Ectodermal cell (in vitro differentiated cells): ENCODE data around the gene DISC1.

Experiments
- H3K27ac ChIP-seq: 2 replicates; pipeline ENCODE4 v1.7.0; 2013; ENCODE audit warnings: mild to moderate bottlenecking, low read depth, low read length; ENCODE audit not compliant: insufficient read depth, poor library complexity, severe bottlenecking
- H3K27me3 ChIP-seq: 2 replicates; pipeline ENCODE4 v1.7.0; 2013; ENCODE audit warnings: mild to moderate bottlenecking, low read length; ENCODE audit not compliant: insufficient read depth, control insufficient read depth, poor library complexity, severe bottlenecking
- H3K36me3 ChIP-seq: one replicate; pipeline ENCODE4 v1.7.0; 2013; ENCODE audit warnings: low read length; ENCODE audit not compliant: control insufficient read depth, insufficient read depth
- H3K4me1 ChIP-seq: one replicate; pipeline ENCODE4 v1.7.0; 2013; ENCODE audit warnings: low read length; ENCODE audit not compliant: control insufficient read depth, insufficient read depth
- H3K4me3 ChIP-seq: 2 replicates; pipeline ENCODE4 v1.7.0; 2013; ENCODE audit warnings: low read depth, low read length, control low read depth; ENCODE audit not compliant: insufficient read depth
- H3K9me3 ChIP-seq: 2 replicates; pipeline ENCODE4 v1.7.0; 2013; ENCODE audit warnings: mild to moderate bottlenecking, low read length, moderate library complexity; ENCODE audit not compliant: control insufficient read depth
- WGBS, 2 experiments: methylation state at CpG; one replicate each; pipeline ENCODE4 v1.1.7; 2013; ENCODE audit warnings: missing lambda C conversion rate in 2 of 2; 5-methylcytosine and 5-hydroxymethylcytosine counted together

The DISC1 gene

DNA sequence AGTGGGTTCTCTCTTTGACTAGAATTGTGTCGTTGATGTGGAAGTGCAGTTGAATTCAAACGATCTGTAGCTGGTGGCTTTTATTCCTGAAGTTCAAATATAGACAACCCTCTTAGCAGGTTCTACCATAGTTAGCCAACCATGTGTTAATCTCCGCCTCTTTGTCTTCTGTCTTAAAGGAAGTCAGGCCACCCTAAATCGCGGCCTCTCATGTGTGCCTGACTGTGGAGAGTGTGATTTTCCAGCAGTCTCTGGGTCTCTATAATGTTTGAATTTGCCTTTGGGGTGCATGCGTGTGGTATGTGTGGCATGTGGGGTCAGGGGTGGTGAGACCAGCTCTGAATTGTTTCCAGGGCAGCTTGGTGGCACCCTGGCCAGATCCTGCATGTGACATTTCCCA lies 244.9 kb downstream of the DISC1 start:
- WGBS, 2 experiments: 93 to 97% methylated on average over 6 of the region's 6 CpGs
- H3K27ac ChIP-seq: no peak overlapping the region
- H3K4me3 ChIP-seq: no peak overlapping the region
- no peaks in the 10 kb centered on the region for H3K27me3 ChIP-seq
- no peaks in the 10 kb centered on the region for H3K9me3 ChIP-seq
- no peaks in the 10 kb centered on the region for H3K4me1 ChIP-seq
- H3K36me3 ChIP-seq: no peaks in the 10 kb centered on the region

DNA sequence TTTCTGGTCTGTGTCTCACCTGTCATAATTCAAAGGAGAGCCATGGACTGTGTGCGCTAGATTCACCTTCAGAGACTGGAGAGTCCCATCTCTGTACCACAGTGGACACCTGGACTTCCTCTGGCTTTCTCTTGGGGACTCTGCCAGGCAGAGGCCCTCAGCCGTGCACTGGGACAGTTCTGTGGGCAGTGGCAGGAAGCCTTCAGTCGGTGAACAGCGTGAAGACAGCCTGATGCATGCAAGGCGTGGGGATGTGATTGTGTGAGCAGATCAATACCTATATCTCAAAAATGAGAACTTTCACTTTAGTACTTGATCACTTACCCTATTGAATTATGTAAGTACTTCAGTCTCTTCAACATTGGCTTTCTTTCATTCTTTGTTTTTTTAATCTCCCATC lies 245.3 kb downstream of the DISC1 start:
- Histone ChIP-seq H3K9me3 (no peaks in the 10 kb centered on the region), H3K27me3 (no peaks in the 10 kb centered on the region), H3K4me1 (no peaks in the 10 kb centered on the region), H3K27ac (no peak overlapping the region), H3K4me3 (no peak overlapping the region), H3K36me3 (no peaks in the 10 kb centered on the region)
- WGBS, 2 experiments: 81 to 86% methylated on average over 5 of the region's 5 CpGs

DNA sequence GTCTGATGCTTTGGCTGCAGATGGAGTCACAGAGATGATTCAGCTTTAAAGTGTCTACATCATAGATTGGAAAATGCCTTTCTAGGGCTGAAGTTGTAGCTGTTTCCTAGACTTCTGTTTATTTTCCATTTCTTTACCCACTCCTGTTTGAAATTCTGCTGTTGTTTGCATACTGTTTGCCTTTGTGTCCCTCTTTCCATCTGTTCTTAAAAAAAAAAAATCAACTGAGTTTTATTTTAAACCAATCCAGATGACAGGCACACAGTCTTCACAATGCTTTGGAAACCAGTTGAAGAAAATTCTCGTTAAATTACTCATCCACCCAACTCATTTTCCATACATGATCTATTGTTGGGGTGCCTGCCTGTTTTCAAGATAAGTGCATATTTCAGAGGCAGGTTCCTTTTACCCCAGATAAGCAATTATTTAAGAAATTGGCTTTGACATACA lies 245.9 kb downstream of the DISC1 start:
- no peak overlapping the region for H3K4me3 ChIP-seq
- H3K27me3 ChIP-seq: no peaks in the 10 kb centered on the region
- no peaks in the 10 kb centered on the region for H3K9me3 ChIP-seq
- H3K36me3 ChIP-seq: no peaks in the 10 kb centered on the region
- no peak overlapping the region for H3K27ac ChIP-seq
- 94 to 96% methylated on average over 1 of the region's 1 CpG for WGBS, 2 experiments
- H3K4me1 ChIP-seq: no peaks in the 10 kb centered on the region

DNA sequence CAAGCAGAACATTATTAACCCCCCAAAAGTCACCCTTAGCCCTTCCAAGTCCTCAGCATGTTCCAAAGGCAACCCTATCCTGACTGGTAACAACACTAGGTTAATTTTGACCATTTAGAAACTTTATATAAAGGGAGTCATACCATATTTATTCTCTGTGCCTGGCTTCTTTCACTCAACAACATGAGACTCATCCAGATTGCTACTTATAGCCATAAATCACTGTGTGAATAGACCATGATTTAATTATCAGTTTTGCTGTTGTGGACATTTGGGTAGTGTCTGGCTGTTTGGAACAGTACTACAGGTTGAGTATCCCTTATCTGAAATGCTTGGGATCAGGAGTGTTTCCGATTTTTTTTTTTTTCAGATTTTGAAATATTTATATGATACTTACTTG lies 252.1 kb downstream of the DISC1 start:
- no peak overlapping the region for H3K4me3 ChIP-seq
- no peak overlapping the region for H3K27ac ChIP-seq
- H3K4me1 ChIP-seq: no peaks in the 10 kb centered on the region
- H3K27me3 ChIP-seq: no peaks in the 10 kb centered on the region
- H3K9me3 ChIP-seq: no peaks in the 10 kb centered on the region
- WGBS, 2 experiments: 80% methylated on average over 1 of the region's 1 CpG; no CpG with 5 or more reads in 1 of the 2 experiments
- H3K36me3 ChIP-seq: no peaks in the 10 kb centered on the region

DNA sequence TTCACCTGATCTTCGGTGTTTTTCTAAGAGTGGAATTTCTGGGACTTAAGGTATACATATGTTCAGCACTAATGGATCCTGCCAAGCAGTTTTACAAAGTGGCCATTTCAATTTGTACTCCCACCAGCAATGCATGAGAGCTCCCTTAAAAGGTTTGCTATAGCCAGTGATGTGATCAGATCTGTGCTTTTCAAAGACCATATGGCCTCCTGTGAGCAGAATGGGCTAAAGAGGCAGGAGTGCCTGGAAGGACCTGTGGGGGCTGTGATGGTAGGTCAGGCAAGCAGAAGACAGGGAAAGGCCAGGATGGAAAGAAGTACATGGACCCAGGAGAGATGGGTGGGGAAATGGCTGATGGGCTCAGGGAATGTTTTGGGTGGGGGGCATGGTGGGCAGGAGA lies 252.7 kb downstream of the DISC1 start:
- Histone ChIP-seq H3K27me3 (no peaks in the 10 kb centered on the region), H3K27ac (no peak overlapping the region), H3K36me3 (no peaks in the 10 kb centered on the region), H3K9me3 (no peaks in the 10 kb centered on the region), H3K4me1 (no peaks in the 10 kb centered on the region), H3K4me3 (no peak overlapping the region)
- WGBS, 2 experiments: 100% methylated on average over 1 of the region's 1 CpG

DNA sequence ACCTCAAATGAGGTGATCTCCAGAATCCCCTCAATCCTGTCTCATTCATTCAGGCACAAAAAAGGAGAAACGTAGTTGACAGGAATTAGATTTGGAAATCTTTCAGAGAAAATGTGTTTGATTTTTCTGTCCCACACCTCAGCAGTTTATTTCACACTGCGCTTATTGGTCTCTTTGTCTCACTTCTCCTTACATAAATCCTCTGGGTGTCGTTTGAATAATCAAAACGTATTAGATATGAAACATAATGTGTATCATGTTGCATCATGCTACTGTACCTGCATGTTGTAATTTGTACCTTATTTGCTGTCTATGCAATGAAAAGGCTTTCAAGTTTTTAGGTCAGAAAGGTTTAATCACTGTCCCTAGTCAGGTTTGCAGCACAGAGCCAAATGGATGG lies 255.7 kb downstream of the DISC1 start:
- Histone ChIP-seq H3K27ac (no peak overlapping the region), H3K27me3 (no peaks in the 10 kb centered on the region), H3K36me3 (no peaks in the 10 kb centered on the region), H3K9me3 (no peaks in the 10 kb centered on the region), H3K4me3 (no peak overlapping the region), H3K4me1 (no peaks in the 10 kb centered on the region)
- WGBS, 2 experiments: 88 to 95% methylated on average over 3 to 4 of the region's 4 CpGs

DNA sequence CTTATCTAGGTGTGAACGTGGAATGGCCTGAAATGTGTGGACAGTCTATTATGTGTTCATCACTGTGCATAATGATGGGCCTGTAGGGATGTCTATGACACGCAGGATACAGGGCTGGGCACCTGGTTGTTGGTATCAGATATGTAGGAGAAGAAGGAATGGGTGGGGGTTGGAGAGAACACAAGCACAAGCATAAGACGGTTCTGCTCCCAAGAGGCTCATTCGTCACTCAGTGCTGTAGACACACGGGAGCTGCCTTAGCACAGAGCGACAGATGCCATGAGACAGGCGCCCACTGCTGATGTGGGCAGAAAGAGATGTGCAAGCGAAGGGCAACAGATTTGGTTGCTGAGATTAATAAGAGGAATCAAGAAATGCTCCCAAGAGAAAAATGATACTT lies 256.2 kb downstream of the DISC1 start:
- Histone ChIP-seq H3K27ac (no peak overlapping the region), H3K9me3 (no peaks in the 10 kb centered on the region), H3K4me1 (no peaks in the 10 kb centered on the region), H3K4me3 (no peak overlapping the region), H3K36me3 (no peaks in the 10 kb centered on the region), H3K27me3 (no peaks in the 10 kb centered on the region)
- 93 to 95% methylated on average over 8 of the region's 8 CpGs for WGBS, 2 experiments

DNA sequence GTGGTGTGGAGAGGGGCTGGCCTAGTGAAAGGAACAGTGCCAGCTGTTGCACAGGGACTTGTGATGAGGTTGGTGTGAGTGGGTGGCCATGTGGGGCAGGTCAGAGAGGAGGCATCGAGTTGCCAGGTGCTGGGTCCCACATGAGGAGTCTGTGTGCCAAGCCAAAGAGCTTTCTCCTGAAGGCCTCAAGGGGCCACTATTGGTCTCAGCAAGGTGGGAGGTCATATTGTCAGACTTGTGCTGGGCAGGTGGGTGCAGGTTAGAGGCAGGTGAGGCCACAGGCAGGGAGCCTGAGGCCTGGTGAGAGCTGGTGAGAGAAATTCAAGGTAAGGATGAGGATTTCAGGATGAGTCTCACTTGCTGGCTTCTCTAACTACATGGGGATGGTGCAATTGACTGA lies 256.8 kb downstream of the DISC1 start:
- no peaks in the 10 kb centered on the region for H3K36me3 ChIP-seq
- no peak overlapping the region for H3K4me3 ChIP-seq
- no peak overlapping the region for H3K27ac ChIP-seq
- no peaks in the 10 kb centered on the region for H3K9me3 ChIP-seq
- WGBS, 2 experiments: 74 to 97% methylated on average over 1 of the region's 1 CpG
- H3K4me1 ChIP-seq: no peaks in the 10 kb centered on the region
- H3K27me3 ChIP-seq: no peaks in the 10 kb centered on the region

DNA sequence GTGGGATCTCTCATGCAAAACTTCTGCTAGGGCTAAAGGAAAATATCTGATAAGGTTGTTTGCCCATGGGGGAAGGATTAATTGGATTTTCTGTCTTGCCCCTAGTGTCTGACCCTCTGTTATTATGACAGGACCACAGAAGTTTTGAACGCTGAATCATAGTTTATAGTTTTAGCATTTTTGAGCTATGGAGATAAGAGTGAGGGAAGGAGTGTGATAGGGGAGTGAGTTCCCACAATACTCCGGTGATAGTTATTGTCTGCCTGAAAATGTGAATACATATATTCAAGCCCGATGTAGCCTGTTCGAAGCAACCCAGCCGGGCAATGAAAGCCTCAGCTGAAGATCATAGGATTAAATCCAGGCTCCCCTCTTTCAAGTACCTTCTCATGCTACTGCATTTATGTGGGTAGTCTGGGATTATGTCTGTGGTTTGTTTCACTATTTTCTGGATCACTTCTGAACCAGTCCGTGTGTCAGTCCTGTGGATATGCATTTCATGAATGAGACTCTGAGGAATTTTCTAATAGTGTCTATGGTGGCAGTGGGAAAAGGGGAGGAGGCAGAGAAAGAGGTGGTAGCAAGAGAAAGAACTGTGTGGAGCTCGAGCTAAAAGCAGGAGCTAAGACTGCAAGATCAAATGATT lies 258.7 kb downstream of the DISC1 start:
- no peaks in the 10 kb centered on the region for H3K9me3 ChIP-seq
- 86 to 90% methylated on average over 7 of the region's 7 CpGs for WGBS, 2 experiments

DNA sequence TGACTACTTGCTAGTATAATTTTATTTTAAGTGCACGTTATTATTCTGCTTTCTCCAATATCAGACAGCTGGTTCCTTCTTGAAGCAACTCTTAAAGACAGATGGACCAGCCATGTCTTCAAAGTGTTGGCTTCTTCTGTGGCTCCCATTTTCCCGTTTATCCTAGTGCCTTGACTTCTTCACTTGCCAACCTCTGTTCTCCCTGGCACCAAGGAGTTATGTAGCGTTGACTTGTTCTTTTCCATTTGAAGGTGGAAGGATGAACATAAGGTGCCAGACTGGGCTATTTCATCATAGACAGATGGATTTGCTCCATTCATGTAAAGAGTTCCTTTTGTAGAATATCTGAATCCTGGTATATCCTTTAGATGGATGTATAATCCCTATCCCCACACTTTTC lies 260.6 kb downstream of the DISC1 start:
- Histone ChIP-seq H3K27me3 (no peaks in the 10 kb centered on the region), H3K4me3 (no peak overlapping the region), H3K36me3 (no peaks in the 10 kb centered on the region), H3K9me3 (no peaks in the 10 kb centered on the region), H3K4me1 (no peaks in the 10 kb centered on the region), H3K27ac (no peak overlapping the region)
- whole genome bisulfite sequencing, 2 experiments: 92 to 98% methylated on average over 3 of the region's 3 CpGs

More for the DNA sequence above, 258.7 kb downstream of the DISC1 start:
- no peaks in the 10 kb centered on the region for H3K36me3 ChIP-seq
- H3K4me3 ChIP-seq: no peak overlapping the region
- H3K4me1 ChIP-seq: no peaks in the 10 kb centered on the region
- H3K27me3 ChIP-seq: no peaks in the 10 kb centered on the region
- no peak overlapping the region for H3K27ac ChIP-seq

DNA sequence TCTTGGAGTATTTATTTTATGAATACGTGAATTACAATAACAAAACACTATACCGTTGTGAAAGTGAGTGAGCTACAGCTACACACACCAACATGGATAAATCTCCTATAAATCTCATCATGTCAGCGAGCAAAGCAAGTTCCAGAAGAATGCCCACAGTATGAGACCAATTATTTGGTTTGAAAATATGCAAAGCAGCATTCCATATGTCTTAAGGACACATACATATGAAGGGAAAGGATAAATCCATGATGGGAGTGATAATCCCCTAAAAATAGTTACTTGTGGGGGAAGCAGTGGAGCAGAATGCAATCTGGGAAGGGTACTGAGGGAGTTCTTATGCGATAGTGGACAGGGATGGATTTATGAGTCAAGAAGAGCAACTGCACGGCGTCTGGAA lies 261.3 kb downstream of the DISC1 start:
- no peak overlapping the region for H3K27ac ChIP-seq
- H3K9me3 ChIP-seq: no peaks in the 10 kb centered on the region
- WGBS, 2 experiments: 93 to 96% methylated on average over 4 to 5 of the region's 6 CpGs
- no peaks in the 10 kb centered on the region for H3K36me3 ChIP-seq
- no peaks in the 10 kb centered on the region for H3K4me1 ChIP-seq
- H3K4me3 ChIP-seq: no peak overlapping the region
- H3K27me3 ChIP-seq: no peaks in the 10 kb centered on the region
